ENCODE results near the gene C17orf78. TPM values are rescaled to one million over a fixed set of nuclear protein-coding genes. Genes with fewer than 3 reads are reported as not detected.

C17orf78 gene
- total RNA-seq, 1 donor from 2014 or later, result not detected

GRCh38 chr17:37368577-37368976 is 7.2 kb upstream of the C17orf78 start:
- Histone ChIP-seq H3K27me3 (no peaks in the 10 kb centered on the region), H3K27ac (no peak overlapping the region), H3K36me3 (no peaks in the 10 kb centered on the region), H3K9me3 (no peaks in the 10 kb centered on the region), H3K4me3 (no peak overlapping the region), H3K4me1 (no peaks in the 10 kb centered on the region)
- intact Hi-C loops (cut with DNase I), result no loop called here
- DNase-seq (ENCODE audit: extremely low spot score in 2 of 2), result no peak
- TF ChIP-seq POLR2A (IDR thresholded peaks at IDR 0.05) (no peak), POLR2AphosphoS5 (IDR thresholded peaks at IDR 0.05; ENCODE audit: insufficient read depth in 1 of 2, low read depth in 1 of 2) (no peak), CTCF (IDR thresholded peaks at IDR 0.05) (no peak)

- H3K9me3 ChIP-seq, result no peaks in the 10 kb centered on the region
- no peaks in the 10 kb centered on the region for H3K27me3 ChIP-seq
- intact Hi-C loops (cut with DNase I), result no loop called here
- H3K4me1 ChIP-seq, result no peaks in the 10 kb centered on the region
- H3K27ac ChIP-seq, result no peak overlapping the region
- no peak for DNase-seq (ENCODE audit: extremely low spot score in 2 of 2)
- TF ChIP-seq POLR2A (IDR thresholded peaks at IDR 0.05) (no peak), CTCF (IDR thresholded peaks at IDR 0.05) (peak; percentile 72 to 92 (median 82)), POLR2AphosphoS5 (IDR thresholded peaks at IDR 0.05; ENCODE audit: insufficient read depth in 1 of 2, low read depth in 1 of 2) (peak in 1 of 2 donors; percentile 78)
- H3K36me3 ChIP-seq, result no peaks in the 10 kb centered on the region
- no peak overlapping the region for H3K4me3 ChIP-seq
These were observed 2.1 kb upstream of the C17orf78 start for GRCh38 chr17:37373530-37374159.

GRCh38 chr17:37382056-37382455 is 6.3 kb downstream of the C17orf78 start:
- Histone ChIP-seq H3K27ac (no peak overlapping the region), H3K9me3 (no peaks in the 10 kb centered on the region), H3K4me1 (no peaks in the 10 kb centered on the region), H3K4me3 (no peak overlapping the region), H3K36me3 (no peaks in the 10 kb centered on the region), H3K27me3 (no peaks in the 10 kb centered on the region)
- no peak for DNase-seq (ENCODE audit: extremely low spot score in 2 of 2)
- intact Hi-C loops (cut with DNase I), result no loop called here
- TF ChIP-seq POLR2A (IDR thresholded peaks at IDR 0.05), result no peak
- TF ChIP-seq CTCF (IDR thresholded peaks at IDR 0.05), result no peak
- TF ChIP-seq POLR2AphosphoS5 (IDR thresholded peaks at IDR 0.05; ENCODE audit: insufficient read depth in 1 of 2, low read depth in 1 of 2), result no peak

- no peak overlapping the region for H3K27ac ChIP-seq
- no peaks in the 10 kb centered on the region for H3K36me3 ChIP-seq
- no peaks in the 10 kb centered on the region for H3K9me3 ChIP-seq
- TF ChIP-seq POLR2AphosphoS5 (IDR thresholded peaks at IDR 0.05; ENCODE audit: insufficient read depth in 1 of 2, low read depth in 1 of 2) (no peak), POLR2A (IDR thresholded peaks at IDR 0.05) (no peak), CTCF (IDR thresholded peaks at IDR 0.05) (no peak)
- no peak for DNase-seq (ENCODE audit: extremely low spot score in 2 of 2)
- H3K27me3 ChIP-seq, result no peaks in the 10 kb centered on the region
- H3K4me1 ChIP-seq, result no peaks in the 10 kb centered on the region
- intact Hi-C loops (cut with DNase I), result no loop called here
- H3K4me3 ChIP-seq, result no peak overlapping the region
These were observed 8.9 kb downstream of the C17orf78 start for GRCh38 chr17:37384560-37385149.

GRCh38 chr17:37385474-37385990 is 9.7 kb downstream of the C17orf78 start:
- intact Hi-C loops (cut with DNase I), result no loop called here
- no peaks in the 10 kb centered on the region for H3K27me3 ChIP-seq
- TF ChIP-seq POLR2A (IDR thresholded peaks at IDR 0.05) (no peak), CTCF (IDR thresholded peaks at IDR 0.05) (no peak), POLR2AphosphoS5 (IDR thresholded peaks at IDR 0.05; ENCODE audit: insufficient read depth in 1 of 2, low read depth in 1 of 2) (no peak)
- H3K9me3 ChIP-seq, result no peaks in the 10 kb centered on the region
- H3K36me3 ChIP-seq, result no peaks in the 10 kb centered on the region
- DNase-seq (ENCODE audit: extremely low spot score in 2 of 2), result no peak
- no peak overlapping the region for H3K27ac ChIP-seq
- H3K4me3 ChIP-seq, result no peak overlapping the region
- no peaks in the 10 kb centered on the region for H3K4me1 ChIP-seq

Data from vagina (tissue), 2 donors.